ENCODE results near the gene ARHGAP9.

Gene ARHGAP9

DNA sequence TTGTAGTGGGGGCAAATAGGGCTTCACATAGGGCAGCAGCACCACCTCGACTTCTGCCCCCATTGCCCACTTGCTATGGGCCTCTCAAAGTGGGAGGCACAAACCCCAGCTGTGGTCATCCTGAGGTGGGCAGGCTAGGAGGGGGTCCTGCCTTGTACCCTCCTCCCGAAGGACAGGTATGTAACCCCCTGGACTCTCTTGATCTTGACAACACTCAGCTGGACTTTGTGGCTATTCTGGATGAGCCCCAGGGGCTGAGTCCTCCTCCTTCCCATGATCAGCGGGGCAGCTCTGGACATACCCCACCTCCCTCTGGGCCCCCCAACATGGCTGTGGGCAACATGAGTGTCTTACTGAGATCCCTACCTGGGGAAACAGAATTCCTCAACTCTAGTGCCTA is 8.0 kb downstream of the ARHGAP9 start:
- DNase-seq: no peak

DNA sequence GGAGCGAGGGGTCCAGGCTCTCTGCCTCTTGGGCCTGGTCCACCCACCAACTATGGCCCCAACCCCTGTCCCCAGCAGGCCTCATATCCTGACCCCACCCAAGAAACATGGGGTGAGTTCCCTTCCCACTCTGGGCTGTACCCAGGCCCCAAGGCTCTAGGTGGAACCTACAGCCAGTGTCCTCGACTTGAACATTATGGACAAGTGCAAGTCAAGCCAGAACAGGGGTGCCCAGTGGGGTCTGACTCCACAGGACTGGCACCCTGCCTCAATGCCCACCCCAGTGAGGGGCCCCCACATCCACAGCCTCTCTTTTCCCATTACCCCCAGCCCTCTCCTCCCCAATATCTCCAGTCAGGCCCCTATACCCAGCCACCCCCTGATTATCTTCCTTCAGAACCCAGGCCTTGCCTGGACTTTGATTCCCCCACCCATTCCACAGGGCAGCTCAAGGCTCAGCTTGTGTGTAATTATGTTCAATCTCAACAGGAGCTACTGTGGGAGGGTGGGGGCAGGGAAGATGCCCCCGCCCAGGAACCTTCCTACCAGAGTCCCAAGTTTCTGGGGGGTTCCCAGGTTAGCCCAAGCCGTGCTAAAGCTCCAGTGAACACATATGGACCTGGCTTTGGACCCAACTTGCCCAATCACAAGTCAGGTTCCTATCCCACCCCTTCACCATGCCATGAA is 8.6 kb downstream of the ARHGAP9 start:
- no peak for DNase-seq

DNA sequence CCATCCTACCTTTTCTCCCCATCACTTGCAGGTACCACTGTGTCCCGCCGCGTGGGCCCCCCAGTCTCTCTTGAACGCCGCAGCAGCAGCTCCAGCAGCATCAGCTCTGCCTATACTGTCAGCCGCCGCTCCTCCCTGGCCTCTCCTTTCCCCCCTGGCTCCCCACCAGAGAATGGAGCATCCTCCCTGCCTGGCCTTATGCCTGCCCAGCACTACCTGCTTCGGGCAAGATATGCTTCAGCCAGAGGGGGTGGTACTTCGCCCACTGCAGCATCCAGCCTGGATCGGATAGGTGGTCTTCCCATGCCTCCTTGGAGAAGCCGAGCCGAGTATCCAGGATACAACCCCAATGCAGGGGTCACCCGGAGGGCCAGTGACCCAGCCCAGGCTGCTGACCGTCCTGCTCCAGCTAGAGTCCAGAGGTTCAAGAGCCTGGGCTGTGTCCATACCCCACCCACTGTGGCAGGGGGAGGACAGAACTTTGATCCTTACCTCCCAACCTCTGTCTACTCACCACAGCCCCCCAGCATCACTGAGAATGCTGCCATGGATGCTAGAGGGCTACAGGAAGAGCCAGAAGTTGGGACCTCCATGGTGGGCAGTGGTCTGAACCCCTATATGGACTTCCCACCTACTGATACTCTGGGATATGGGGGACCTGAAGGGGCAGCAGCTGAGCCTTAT is 9.2 kb downstream of the ARHGAP9 start:
- no peak for DNase-seq

DNA sequence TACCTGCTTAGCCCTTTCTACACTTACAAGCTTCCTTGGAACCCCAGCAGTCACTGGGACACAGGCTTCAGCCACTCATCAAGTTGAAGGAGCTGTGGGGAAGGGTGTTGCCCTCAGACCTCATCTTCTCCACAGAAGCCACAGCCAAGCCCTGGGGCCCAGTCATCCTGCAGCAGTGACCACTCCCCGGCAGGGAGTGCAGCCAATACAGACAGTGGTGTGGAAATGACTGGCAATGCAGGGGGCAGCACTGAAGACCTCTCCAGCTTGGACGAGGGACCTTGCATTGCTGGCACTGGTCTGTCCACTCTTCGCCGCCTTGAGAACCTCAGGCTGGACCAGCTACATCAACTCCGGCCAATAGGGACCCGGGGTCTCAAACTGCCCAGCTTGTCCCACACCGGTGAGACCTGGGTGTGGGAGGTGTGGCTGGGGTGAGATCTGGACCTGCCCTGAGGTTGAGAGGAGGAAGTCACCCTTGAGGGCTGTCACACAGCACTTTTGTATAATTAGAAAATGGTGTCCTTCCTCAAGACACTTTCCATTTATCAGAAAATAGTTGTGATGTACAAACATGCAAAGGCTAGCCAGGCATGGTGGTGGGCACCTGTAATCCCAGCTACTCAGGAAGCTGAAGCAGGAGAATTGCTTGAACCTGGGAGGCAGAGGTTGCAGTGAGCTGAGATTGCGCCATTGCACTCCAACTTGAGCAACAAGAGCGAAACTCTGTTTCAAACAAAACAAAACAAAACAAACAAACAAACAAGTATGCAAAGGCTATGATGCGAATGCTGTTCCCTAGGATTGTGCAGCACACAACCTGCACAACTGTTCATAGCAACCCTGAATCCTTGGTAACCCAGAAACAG is 10.1 kb downstream of the ARHGAP9 start:
- no peak for DNase-seq

DNA sequence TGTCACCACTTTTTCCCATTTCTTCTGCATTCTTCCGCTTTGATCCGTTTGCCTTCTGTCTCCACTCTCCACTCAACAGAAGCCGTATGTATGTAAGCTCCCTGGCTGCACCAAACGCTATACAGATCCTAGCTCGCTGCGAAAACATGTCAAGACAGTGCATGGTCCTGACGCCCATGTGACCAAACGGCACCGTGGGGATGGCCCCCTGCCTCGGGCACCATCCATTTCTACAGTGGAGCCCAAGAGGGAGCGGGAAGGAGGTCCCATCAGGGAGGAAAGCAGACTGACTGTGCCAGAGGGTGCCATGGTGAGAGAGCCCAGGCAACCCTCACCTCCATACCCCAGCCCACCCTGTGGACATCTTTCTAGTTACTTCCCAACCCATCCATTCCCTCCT is 11.8 kb downstream of the ARHGAP9 start:
- DNase-seq: no peak

DNA sequence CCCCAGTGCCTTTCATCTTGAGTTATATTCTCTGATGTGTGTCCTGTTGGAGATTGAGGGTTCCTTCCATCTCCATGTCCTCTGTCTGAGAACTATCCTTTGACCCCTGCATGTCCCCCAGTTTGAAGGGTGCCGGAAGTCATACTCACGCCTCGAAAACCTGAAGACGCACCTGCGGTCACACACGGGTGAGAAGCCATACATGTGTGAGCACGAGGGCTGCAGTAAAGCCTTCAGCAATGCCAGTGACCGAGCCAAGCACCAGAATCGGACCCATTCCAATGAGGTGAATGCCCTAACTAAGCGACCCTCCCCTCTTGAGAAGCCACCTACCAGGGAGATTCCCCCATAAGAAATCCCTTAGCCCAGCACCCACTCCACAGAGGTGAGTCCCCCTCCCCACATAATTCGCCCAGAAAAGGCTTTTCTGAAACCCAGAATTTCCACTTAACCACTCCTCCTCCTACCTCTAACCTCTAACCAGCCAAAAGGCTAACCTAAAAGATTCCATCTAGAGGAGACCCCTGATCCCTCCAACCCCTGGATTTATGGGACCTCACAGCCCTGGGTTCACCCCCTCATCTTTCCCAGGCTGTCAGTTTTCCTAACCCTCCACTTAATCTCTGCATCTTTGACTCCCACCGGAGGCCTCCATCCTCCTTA is 12.3 kb downstream of the ARHGAP9 start:
- DNase-seq: no peak

DNA sequence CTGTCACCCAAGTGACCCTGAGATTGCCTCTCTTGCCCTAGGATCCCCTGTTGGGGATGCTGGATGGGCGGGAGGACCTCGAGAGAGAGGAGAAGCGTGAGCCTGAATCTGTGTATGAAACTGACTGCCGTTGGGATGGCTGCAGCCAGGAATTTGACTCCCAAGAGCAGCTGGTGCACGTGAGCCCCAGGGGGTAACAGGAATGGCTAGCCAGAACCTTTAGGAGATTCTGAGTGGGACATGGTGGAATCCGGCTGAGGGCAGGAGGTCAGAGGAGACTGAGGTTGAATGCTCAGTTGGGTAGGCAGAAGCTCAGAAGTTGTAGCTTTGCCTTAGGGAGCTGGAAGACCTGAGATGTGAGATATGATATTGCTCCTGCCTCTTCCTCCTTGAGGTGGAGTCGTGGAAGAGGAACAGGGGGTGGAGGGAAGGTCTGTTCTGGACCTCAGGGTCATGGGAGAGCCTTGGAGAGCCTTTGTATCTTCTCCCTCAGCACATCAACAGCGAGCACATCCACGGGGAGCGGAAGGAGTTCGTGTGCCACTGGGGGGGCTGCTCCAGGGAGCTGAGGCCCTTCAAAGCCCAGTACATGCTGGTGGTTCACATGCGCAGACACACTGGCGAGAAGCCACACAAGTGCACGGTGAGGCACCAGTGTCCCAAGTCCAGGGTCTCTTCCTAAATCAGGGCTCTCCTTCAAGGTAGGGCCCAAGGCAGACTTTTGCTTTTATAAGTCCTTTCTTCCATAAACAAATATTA is 13.7 kb downstream of the ARHGAP9 start:
- DNase-seq: no peak

DNA sequence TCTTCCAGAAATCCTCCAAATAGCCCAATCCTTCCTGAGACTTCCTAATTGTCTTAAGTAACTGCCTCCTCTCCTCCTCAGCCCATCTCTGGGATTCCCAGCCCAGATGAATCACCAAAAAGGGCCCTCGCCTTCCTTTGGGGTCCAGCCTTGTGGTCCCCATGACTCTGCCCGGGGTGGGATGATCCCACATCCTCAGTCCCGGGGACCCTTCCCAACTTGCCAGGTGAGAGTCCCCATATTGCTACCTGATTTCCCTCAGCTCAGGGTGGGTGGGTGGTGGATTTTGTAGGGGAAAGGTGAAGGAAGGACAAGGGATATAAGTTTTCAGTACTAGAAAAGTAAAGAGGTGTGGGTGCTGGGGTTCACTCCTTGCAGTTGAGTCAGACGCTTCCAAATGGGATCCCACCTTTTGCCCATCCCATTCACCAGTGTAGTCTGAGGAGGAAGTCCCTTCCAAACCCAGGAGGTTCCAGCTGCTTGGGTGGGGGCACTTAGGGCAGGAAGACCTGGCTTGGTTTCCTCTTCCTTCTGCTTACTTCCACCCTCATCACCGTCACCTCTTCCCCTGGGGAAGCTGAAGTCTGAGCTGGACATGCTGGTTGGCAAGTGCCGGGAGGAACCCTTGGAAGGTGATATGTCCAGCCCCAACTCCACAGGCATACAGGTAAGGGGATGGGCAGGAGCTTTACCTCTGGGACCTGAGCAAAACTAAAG is 14.5 kb downstream of the ARHGAP9 start:
- DNase-seq: no peak

DNA sequence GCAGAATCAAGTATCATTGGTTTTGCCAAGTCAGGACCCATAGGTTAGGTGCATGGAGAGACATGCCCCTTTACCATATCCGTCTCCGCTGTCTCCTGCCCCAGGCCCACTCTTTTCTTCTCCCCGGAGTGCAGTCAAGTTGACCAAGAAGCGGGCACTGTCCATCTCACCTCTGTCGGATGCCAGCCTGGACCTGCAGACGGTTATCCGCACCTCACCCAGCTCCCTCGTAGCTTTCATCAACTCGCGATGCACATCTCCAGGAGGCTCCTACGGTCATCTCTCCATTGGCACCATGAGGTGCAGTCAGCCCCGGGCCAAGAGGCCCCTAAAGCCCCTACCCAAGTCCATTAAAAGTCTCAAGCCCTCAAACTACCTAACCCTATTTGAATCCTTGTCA is 15.1 kb downstream of the ARHGAP9 start:
- DNase-seq: no peak

DNA sequence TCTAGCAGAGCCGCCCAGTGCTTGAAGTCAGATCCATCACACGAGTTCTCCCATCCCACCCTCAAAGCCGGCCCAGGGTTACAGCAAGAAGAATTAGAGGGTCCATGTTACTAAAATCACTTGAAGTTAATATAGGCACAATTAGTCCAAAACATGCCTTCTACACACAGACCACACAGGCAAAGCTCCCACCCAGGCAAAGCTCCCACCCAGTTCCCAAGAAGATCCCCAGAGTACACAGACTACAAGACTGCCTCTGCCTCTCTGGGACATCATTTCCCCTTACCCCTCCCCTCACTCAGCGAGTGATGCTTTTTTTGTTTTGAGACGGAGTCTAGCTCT is 16.8 kb downstream of the ARHGAP9 start:
- DNase-seq: no peak

DNA sequence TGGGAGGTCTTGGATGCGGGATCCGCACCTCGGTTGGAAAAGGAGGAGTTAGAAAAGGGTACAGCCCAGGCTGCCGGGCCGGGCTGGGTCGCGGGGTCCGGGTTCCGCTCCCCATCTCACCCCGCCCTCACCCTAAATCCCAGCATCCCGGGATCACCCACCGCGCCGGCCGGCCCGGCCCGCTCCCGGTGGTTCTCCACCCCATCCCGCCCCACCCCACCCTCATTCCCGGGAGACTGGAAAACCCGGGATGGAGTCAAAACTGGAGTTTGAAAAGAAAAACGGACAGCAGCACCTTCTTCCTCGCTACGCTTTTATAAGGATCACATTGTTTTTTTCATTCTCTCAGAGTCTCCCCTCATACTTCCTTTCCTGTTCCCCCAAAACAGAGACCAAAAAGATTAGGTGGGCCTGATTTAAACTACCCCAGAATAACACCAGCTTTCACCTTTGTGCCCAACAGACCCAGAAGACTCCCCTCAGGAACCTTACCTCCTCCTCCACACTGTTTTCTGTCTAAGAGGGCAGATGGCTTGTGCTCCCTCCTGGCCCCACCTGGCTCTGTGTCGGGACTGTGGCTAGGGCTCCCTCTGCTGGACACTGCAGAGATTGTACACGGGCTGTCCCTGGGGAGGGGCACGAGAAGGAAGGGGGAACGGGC is 17.3 kb downstream of the ARHGAP9 start:
- DNase-seq: peak; percentile 74

DNA sequence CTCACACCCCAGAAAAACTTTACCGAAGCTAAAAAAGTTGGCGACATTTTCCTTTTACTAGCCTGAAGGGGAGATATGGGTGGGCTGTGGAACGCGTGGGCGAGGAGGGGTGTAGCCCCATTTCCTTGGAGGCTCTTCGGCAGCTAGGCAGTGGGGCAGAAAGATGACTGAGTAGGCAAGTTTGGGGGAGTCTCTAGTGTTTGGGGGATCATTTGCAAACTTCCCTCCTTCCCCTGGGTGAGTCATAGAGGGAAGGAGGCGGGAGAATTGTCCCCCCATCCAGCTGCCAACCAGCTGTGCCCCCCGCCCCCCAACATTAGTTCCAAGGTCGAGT is 17.8 kb downstream of the ARHGAP9 start:
- no peak for DNase-seq

DNA sequence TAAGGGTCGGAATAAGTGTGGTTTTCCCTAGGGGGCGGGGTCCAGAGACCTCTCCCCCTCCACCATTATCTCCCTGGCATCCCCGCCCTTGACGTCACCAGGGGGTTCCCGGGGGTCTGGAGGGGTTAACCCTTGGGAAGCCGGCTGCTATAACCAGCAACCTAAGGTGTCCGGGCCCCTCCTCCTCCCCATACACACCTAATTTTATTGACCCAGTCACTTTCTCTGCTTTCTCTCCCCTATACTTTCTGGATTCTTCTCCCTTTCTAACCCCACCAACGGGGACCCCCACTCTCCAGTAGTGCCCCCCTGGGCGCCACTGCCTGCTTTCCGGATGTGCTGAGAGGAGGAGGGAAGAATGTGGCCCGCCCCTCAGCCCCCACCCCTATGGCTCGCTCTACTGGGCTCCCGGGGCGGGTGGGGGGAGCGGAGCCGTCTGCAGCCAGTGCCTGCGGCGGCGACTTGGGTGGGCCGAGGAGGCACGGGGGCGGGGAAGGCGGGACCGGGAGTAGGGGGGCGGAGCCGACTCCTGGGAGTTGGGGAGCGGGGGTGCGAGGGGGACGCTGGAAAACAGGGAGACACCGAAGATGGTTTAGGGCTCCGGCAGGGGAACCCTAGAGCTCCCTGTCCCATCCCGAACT is 18.3 kb downstream of the ARHGAP9 start:
- no peak for DNase-seq

DNA sequence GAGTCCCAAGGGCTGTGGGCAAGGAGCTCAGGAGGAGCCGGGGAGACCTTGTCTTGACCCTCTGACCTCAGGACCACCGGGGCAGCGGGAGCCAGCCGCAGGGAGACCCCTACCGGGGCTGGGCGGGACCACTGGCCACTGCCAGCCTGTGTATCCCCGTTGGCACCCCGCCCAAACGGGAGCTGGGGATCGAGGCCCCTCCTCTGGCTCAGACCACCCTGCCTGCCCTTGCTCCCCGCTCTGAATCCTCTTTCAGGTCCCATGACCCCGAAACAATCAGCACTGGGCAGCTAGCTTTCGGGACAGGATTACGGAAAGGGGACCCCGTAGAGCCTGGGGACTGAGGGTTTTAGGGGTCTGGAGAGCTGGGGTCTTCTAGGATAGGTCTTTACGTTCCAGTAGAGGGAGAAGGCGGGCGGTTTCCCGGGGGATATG is 18.8 kb downstream of the ARHGAP9 start:
- DNase-seq: no peak

DNA sequence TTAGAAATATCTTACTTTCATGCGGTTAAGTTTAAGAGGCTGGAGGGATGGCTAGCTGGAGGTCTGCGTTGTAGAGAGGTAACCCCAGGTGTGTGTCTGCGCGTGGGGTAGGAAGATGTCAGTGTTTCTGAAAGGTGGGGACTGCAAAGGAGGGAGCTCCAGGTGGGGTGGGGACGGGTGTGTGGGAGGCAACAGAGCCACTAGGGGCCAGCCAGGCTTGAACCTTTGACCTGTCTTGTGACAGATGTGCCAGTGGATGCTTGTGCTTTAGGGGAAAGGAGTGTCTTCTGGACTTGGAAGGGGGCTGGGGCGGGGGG is 19.2 kb downstream of the ARHGAP9 start:
- DNase-seq: no peak

DNA sequence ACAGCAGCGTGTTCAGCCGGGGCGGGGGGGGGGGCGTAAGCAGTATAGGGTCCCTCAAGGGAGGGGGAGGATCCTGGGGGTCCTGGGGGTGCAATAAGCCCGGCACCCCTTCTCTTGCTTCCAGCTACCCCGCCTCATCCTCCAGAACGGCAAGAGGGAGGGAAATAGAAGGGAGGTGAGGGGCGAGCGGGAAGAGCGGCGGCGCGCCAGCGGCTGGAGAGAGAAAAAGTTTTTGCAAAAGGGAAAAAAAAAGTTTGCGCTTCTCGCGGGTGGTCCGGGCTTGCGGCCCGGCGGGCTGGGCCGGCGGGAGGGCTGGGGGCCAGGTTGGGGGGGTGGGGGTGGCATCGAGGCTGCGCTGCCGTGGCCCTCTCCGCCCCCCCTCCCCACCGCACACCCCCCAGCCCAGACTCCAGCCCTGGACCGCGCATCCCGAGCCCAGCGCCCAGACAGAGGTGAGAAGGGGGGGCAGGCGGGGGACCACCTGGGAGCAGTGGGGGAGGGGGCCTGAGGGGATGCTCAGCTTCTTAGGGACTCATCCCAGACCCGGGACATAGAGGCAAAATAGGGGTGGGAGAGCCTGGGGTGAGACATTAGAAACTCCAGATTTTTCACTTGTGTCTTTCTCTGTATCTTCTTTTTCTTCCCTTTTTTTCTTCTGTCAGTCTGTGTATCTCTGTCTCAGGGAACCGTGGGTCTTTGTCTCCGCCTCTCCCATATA is 19.8 kb downstream of the ARHGAP9 start, which contains the start of gene GLI1:
TSS of gene GLI1 (plus strand) at position 36 of the 718 bp plus-strand sequence. CDS start 3,907 bp downstream, outside the sequence.
- DNase-seq: no peak

DNA sequence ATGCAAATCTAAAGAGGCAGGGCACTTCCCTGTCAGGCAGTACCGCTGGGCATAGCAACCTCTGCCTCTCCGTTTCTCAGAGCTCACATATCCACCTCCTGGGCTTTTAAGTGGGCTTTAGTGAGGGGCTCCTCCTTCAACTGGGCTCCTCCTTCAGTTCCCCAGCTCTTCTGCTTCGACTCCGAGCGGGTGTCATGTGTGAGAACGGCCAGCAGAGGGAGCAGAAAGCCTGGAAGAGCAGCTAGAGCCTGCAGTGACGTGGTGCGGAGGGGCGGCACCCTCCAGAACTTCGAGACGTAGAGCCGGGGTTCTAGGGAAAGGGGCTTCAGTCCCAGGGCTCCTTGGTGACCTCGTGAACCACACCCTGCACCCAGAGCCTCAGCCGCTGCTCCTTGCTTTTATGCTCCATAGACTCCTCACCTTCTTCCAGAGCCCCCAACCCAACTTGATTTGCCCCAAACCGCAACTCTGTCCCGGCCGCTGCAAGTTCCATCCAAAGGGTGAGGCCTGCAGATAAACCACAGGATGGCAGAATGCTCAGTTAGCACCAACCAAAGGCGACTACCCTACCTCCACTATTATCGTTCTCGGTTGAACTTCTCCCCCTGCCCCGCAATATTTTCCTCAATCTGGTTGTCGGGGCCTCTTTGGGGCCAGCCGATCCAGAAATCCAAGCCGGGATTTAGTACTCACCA is 20.5 kb downstream of the ARHGAP9 start:
- DNase-seq: peak; percentile 90

DNA sequence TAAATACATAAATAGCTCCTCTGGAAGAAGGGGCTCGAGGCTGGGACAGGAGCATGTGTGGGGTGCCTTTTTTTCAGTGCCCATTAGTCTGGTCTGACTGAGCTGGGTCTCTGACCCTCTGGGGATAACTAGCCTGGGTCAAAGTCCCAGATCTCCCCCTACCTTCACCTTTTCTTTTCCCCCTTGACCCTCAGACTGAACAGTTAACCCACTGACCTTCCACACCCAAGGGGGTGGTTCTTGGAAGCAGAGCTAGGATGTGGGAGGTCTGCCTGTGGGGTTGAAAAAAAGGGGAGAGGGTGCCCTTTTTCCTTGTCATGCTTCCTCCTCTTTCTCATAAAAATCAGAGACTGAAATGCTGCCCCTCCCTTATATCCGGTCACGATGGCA is 21.0 kb downstream of the ARHGAP9 start:
- no peak for DNase-seq

DNA sequence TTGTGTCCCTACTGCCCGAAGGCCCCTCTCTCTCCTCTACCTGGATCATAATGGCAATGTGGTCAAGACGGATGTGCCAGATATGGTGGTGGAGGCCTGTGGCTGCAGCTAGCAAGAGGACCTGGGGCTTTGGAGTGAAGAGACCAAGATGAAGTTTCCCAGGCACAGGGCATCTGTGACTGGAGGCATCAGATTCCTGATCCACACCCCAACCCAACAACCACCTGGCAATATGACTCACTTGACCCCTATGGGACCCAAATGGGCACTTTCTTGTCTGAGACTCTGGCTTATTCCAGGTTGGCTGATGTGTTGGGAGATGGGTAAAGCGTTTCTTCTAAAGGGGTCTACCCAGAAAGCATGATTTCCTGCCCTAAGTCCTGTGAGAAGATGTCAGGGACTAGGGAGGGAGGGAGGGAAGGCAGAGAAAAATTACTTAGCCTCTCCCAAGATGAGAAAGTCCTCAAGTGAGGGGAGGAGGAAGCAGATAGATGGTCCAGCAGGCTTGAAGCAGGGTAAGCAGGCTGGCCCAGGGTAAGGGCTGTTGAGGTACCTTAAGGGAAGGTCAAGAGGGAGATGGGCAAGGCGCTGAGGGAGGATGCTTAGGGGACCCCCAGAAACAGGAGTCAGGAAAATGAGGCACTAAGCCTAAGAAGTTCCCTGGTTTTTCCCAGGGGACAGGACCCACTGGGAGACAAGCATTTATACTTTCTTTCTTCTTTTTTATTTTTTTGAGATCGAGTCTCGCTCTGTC is 22.8 kb downstream of the ARHGAP9 start:
- DNase-seq: no peak
